GM18861 (cell line): ENCODE data around the gene CMC2.

ENCODE experiments used
- ATAC-seq: cut with Tn5 transposase; IDR thresholded peaks from one replicate; pipeline ENCODE4 v1.9.1; 2021; ENCODE audit not compliant: unreplicated experiment

Gene CMC2

GRCh38 chr16:80936410-80936809 lies 70.3 kb downstream of the CMC2 start:
- no peak for ATAC-seq

DNA sequence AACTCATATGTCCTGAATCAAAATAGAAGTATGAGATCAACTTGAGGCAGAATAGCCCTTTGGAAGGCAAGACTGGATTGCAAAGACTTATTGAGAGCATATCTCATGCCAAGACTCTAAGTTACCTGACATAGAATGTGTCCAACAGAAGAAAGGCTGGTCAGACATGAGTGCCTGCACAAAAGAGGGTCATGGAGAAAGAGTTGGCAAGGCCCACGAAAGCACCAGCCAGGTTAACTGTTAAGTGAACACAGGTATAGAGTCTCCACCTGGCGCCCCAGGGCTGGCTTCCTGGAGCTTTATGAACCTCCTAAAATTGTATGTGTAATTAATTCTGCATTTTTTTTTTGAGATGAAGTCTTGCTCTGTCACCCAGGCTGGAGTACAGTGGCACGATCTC lies 71.0 kb downstream of the CMC2 start:
- ATAC-seq, result no peak

DNA sequence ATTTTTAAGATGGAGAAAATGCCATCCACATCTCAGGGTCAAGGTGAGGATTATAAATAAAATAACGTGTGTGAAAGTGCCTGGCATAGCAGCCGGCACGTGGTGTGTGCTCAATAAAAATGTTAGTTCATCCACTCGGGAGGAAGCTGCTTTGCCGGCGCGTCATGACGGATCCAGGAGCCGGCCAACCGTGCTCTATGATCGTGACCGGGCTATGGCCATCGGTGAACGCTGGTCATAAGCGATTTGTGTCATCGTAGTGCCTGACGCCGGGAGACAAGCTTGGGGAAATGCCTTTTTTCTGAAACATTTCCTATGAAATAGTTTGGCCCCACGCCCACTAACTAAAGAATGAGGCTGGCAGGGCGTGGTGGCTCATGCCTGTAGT lies 74.0 kb downstream of the CMC2 start:
- ATAC-seq, result no peak

DNA sequence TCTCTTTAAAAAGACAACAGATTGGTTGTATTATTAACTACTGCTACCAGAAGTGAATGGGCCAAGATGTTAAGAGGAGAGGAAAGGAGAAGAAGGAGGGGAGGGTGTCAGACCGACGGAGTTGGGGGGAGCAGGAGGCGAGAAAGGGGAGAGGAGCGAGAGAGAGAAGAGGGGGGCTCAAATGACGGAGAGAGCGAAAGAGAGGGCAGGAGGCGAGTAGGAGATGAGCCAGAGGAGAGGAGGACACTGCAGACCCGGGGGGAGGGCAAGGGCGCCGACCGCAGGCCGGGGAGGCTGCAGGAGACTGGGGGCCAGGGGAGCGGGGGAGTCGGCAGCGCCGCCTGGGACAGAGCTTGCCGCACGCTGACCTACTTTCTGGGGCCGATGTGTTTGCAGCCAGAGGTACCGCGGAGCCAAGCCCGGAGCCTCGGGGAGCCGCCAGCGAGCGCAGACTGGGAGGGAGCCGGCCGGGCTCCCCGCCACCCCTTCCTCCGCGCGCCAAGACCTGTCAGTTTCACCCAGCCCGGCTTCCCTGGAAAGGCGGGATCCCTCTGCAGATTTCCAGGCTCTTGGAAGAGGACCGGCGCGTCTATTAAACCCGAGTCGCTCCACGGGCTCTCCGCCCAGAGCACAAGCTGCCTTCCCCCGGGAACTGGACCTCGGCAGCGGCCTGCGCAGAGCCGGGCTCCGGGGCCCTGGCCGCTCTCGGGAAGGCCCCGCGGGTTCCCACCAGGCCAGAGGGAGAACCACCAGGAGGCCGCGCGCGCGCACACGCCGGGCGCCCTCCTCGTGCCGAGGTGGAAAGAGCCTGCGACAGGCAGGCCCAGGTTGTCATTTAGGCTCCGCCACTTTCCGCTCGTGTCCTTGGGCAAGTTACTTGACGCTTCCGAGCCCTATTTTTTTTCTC lies 74.6 kb downstream of the CMC2 start:
- ATAC-seq, result no peak

- ATAC-seq, result peak; percentile 72
Measured at GRCh38 chr16:80924372-80924978, 82.2 kb downstream of the CMC2 start.

DNA sequence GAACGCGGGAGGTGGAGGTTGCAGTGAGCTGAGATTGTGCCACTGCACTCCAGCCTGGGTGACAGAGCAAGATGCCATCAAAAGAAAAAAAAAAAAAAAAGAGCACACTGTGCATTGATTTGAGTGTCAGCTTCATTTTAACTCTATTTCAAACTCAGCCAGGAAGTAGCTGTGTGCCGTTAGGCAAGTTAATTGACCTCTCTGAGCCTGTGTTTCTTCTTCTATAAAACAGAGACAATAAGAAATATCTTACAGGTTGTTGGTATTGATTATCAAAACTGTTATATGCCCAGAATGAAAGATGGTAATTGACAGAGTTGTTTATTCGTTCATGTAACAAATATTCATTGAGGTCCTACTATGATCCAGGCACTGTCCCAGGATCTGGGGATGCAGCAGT lies 83.3 kb downstream of the CMC2 start:
- ATAC-seq, result no peak
